ENCODE results near the gene ATP6V0D1.

The ATP6V0D1 gene

DNA sequence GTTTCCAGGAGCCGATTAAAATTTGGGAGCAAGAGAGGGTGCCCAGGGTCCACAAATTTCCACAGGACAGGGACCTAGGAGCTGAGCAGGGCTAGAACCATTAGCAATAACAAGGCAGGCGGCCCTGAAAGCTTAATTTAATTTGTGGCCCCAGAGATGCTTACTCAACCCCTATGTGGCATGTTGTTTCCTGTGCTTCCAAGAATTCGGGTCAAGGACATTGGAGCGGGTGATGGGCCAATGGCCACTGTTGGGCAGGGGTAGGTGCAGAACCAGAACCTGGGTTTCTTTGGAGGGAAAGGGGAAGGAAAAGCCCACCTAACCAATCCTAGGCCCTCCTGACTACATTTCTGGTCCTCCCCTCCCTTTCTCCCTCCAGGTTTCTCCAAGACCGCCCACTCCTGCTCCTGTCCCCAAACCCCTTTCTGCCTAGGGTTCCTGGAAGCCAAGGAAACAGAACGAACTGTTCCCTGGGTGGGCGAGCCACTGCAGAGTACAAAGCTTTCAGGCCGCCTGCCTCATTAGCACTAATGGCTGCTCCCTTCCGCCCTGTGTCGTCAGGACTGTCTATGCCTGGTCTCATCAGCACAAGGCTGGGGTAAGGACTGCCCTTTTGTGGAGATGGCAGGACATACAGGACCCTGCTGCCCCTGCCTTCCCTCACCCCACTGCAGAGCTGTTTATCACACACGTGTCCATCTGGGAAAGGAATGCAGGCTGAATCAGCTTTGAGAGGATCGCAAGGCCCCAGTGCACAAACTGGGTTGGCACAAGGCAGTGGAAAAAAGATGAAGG is 3.0 kb upstream of the ATP6V0D1 start:
- Histone ChIP-seq H3K79me2 (ENCODE audit: low read length) (peaks cover 42% of the 10 kb centered on the region), H2AFZ (ENCODE audit: low read depth, low read length) (no peak overlapping the region), H3K9me3 (ENCODE audit: insufficient read depth, low read length) (no peaks in the 10 kb centered on the region), H3K27me3 (ENCODE audit: low read depth, low read length) (no peaks in the 10 kb centered on the region), H3K9ac (ENCODE audit: low read length) (no peak overlapping the region), H3K27ac (ENCODE audit: low read length) (no peak overlapping the region), H4K20me1 (ENCODE audit: insufficient read depth, low read length) (no peaks in the 10 kb centered on the region), H3K4me1 (ENCODE audit: low read length) (peaks cover 27% of the 10 kb centered on the region), H3K4me2 (ENCODE audit: low read length) (no peak overlapping the region), H3K4me3 (ENCODE audit: low read length) (no peak overlapping the region), H3K36me3 (replicated peaks; ENCODE audit: low read depth, low read length) (peaks cover 25% of the 10 kb centered on the region)
- TF ChIP-seq EZH2phosphoT487 (IDR thresholded peaks at IDR 0.05; ENCODE audit: low read depth): no peak
- TF ChIP-seq CTCF (IDR thresholded peaks at IDR 0.05; ENCODE audit: low read depth, low read length): no peak

DNA sequence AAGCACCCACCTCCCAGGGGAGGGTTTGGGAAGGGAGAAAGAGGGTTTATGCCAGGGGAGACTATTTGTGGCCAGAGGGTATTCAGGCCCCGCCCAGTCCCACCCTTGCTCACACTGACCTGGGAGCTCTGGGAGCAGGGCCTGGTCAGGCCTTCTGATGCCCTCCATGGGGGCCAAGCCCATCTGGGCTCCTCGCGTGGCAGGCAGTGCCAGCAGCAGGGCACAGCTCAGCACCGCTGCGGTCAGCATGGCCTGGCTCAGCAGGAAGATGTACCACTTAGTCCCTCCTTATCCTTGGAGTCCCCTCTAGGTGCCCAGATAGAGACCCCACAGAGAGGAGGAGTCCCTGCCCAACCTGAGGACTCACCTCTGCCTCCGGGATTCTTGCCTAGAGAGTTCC is 2.2 kb upstream of the ATP6V0D1 start, which contains the start of gene AGRP:
TSS of gene AGRP (minus strand) at position 398 of the 400 bp plus-strand sequence. CDS start at position 249, 149 bp downstream.
- no peaks in the 10 kb centered on the region for H4K20me1 ChIP-seq (ENCODE audit: insufficient read depth, low read length)
- TF ChIP-seq EZH2phosphoT487 (IDR thresholded peaks at IDR 0.05; ENCODE audit: low read depth): no peak
- TF ChIP-seq CTCF (IDR thresholded peaks at IDR 0.05; ENCODE audit: low read depth, low read length): no peak
- no peak within 1 kb of the TSS for H2AFZ ChIP-seq (ENCODE audit: low read depth, low read length)
- H3K27ac ChIP-seq (ENCODE audit: low read length): no peak within 1 kb of the TSS
- H3K27me3 ChIP-seq (ENCODE audit: low read depth, low read length): no peaks in the 10 kb centered on the region
- H3K9me3 ChIP-seq (ENCODE audit: insufficient read depth, low read length): no peaks in the 10 kb centered on the region
- peaks cover 19% of the 10 kb centered on the region for H3K4me1 ChIP-seq (ENCODE audit: low read length)
- peak within 1 kb of the TSS; percentile 82 for H3K4me3 ChIP-seq (ENCODE audit: low read length)
- peaks cover 25% of the 10 kb centered on the region for H3K36me3 ChIP-seq (replicated peaks; ENCODE audit: low read depth, low read length)
- H3K79me2 ChIP-seq (ENCODE audit: low read length): peaks cover 46% of the 10 kb centered on the region
- peak within 1 kb of the TSS; percentile 93 for H3K4me2 ChIP-seq (ENCODE audit: low read length)
- H3K9ac ChIP-seq (ENCODE audit: low read length): peak within 1 kb of the TSS; percentile 92; the same call in 1 of the 2 replicates

DNA sequence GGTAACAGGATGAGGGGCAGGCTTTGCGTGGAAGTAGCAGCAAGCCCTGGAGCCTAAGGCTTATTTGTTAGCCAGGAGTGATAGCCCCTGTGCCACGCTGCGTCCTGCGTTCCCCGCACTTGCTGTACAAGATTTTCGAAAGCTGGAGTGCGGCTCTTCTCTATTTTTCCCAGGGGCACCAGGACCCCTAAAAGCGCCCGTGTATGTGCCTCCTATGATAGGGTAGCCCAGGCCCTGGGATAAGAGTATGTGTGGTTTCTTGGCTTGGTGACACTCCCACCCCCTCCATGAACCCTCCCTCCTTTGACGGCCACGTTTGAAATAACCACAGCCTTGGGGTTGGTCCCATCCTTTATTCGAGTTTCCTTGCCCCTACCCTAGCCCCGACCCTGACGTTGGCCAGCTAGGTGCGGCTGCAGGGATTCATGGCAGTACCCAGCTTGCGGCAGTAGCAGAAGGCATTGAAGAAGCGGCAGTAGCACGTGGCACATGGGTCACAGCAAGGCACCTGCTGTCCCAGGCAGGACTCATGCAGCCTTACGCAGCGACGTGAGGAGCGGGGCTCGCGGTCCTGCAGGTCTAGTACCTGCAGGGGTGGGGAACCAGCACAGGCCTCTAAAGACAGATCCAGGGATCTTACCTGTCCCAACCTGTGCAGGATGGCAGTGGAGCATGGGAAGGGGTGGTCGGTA is 1.4 kb upstream of the ATP6V0D1 start:
- peak overlapping the region; percentile 92 for H3K9ac ChIP-seq (ENCODE audit: low read length)
- H3K36me3 ChIP-seq (replicated peaks; ENCODE audit: low read depth, low read length): peaks cover 22% of the 10 kb centered on the region
- TF ChIP-seq CTCF (IDR thresholded peaks at IDR 0.05; ENCODE audit: low read depth, low read length) (no peak), EZH2phosphoT487 (IDR thresholded peaks at IDR 0.05; ENCODE audit: low read depth) (no peak)
- H3K27ac ChIP-seq (ENCODE audit: low read length): peak overlapping the region; percentile 80
- H3K4me1 ChIP-seq (ENCODE audit: low read length): peaks cover 14% of the 10 kb centered on the region
- H3K9me3 ChIP-seq (ENCODE audit: insufficient read depth, low read length): no peaks in the 10 kb centered on the region
- H3K4me3 ChIP-seq (ENCODE audit: low read length): peak overlapping the region; percentile 82
- H3K27me3 ChIP-seq (ENCODE audit: low read depth, low read length): no peaks in the 10 kb centered on the region
- H4K20me1 ChIP-seq (ENCODE audit: insufficient read depth, low read length): no peaks in the 10 kb centered on the region
- H2AFZ ChIP-seq (ENCODE audit: low read depth, low read length): peak overlapping the region; percentile 22; the same call in 1 of the 2 replicates
- peaks cover 51% of the 10 kb centered on the region for H3K79me2 ChIP-seq (ENCODE audit: low read length)
- H3K4me2 ChIP-seq (ENCODE audit: low read length): peak overlapping the region; percentile 93

Data from OCI-LY3 (cell line).